ENCODE measurements around the gene TBX15.

Gene TBX15

DNA sequence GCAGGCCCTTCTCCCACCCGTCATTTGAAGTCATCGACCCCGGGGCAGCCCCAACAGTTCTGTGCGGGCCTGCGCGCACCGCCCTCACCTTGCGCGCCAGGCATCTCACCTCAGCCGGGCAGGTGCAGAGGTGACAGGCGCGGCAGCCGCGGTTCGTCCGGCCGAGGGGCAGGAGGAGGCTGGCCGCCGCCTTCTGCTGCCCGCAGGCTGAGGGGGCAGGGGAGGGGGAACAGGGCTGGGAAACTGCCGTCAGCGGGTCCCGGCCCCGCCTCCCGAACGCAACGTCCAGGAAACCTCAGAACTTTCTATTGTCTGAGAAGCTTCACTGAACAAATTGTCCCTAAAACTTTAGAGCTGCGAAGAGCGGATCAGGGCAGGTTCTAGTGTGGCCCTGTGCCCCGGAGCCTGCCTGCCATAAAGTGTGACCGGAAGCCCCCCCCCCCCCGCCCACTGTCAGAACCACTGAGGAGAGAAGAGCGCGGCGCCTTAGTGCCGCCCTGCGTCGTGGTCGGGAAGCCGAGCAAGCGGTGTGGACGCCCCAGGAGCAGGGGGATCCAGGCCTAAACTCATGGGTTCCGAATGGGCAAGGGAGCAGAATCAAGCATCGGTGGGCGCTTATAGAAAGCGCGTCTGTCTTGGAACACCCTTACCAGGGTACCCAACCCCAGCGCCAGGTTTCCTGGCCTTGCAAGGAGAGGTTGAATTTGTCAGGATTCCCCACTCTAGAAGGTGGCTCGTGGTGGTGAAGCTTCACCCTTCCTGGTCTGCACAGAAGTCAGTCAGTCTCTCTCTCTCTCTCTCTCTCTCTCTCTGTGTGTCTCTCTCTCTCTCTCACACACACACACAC lies 13.3 kb upstream of the TBX15 start:
- DNase-seq: no peak

DNA sequence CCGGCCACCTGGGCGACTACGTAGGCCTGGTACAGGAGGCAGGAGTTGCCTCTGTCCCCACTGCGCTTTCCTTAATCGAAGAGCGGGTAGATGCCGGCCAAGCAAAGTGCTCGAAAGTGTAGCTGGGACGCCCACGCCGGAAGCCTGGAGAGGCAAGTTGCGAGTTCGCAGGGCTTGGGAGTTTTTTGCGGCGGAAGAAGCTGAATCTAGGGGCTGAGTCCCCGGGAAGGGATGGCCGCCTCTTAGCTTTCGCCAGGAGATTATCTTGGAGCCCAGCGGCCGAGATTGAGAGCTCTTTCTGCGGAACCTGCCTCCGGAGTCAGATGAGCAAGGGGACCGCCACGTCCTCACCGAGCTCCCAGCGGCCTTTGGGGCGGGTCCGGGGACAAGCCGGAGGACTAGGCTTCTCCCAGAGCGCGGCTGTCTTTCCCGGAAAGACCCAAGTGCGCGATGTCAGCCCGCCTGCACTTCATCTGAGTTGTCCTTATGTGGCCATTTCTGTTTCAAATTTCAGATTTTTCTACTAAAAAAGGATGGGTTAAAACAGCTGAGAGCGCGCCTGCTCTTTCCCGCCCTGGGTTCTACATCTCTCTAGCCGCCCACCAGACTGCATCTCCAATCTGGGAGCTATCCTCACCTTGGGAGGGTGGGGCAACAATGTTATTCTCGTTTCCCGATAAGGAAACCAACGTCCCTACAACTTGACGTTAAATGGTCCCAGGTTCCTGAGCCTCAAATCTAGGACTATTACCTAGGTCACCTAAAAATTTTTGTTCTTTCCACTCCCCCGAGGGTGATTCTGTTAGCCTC lies 12.4 kb upstream of the TBX15 start:
- no peak for DNase-seq

DNA sequence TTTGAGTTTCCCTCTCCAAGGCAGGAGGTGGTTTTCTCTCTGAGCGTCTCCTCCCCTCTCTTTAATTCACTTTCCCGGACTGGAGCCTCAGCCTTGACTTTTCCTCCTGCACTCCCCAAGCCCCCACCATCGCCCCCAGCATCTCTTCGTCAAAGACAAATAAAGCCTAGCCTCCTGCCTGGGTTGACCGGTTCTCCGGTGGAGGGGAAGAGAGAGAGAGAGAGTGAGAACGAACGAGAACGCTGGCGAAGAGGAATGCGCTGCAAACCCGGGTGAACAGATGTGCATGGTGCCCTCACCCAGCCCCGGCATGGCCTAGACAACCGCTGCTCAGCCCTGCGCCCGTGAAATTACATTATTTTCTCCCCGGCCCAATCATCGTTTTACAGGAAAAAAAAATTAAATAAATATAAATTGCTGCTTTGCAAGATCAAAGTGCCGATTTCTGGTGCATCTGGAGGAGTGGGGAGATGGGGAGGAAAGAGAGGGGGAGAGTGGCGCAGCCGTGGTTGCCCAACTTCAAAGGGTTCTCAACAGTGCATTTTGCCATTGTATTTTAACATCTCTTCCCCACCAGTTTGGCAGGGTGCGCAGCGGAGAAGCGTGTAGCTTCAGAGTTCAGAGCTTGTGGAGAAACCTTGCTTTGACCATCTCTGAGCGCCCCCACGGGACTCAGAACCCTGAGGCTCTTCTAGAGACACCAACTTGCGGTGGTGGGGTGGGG lies 11.4 kb upstream of the TBX15 start:
- DNase-seq: no peak

DNA sequence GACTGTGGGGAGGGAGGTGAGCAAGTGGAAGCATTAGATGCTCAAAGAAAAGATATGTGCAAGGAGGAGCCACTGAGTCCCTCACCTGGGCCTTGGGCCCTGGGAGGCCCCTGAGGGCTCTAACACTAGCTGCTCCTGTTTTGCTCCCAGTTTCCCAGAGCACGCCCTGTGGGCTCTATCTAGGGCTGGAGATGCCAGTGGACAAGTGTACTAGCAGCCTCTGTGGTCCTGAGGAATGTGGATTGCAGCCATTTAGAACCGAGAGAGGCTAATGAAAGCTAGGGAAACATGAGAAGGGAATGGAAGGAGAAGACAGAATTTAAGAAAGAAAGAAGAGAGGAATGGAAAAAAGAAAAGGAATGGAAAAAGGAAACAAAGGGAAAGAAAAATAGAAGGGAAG lies 10.0 kb upstream of the TBX15 start:
- DNase-seq: no peak

DNA sequence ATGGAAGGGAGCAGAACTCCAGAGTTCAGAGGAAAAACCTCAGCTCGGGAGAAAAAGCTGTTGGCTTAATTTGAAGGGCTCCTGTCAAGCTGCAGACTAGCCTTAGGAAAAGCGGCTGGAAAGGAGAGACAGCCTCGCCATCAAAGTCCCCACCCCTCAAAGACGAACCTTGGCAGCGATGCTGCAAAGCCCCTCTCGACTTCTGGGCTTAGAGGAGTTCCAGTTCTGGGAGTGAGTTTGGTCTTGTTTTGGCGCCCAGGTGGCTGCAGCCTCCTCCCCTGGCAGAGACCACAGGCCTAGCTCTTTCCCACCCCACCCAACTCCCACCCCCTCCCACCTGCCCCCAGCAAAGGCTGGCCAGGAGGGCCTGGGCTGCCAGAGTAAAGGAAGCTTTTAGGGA lies 9.1 kb upstream of the TBX15 start:
- no peak for DNase-seq

DNA sequence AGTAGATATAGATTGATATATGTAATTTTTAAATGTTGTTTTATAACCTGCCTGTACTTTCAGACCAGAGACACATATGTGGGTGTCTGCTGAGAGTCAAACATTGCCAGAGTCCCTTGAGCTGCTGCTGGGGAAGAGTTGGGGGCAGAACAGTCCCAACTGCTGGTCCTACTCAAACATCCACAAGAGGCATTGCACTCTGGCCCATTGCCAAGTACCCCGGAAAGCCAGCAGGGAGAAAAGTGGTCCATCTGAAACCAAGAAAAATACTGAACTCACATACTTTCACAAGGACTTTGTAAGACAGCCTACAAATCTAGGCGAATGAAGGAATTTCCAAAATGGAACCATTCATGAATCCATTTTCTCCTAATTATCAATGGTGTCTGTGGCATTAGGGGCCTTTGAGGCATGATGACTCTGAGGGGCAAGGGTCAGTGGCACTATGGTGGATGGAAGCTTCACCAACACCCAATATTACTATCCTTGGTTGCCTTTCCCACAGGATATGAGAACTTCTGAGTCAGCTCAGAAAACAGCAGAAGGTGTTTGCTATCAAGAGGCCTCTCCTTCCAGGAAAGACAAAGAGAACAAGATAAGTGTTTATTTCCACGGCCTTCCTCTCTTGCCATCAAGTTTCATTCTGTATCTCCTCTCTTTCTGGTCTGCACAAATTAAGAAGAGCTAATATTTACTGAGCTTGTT lies 7.3 kb upstream of the TBX15 start:
- DNase-seq: no peak

DNA sequence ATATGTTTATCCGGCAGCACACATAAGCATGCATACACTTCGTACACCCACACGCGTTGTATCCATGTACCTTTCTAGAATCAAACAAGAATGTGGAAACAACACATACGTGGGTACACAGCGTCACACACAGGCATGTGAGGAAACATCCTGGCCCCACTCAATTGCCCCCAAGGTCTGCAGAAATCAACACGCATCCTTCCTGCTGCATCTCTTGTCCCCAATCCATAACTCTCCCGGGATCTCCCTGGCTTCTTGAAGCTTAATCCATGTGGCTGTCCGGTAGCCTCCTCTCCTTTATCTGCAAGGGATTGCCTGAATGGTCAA lies 5.5 kb upstream of the TBX15 start:
- no peak for DNase-seq

DNA sequence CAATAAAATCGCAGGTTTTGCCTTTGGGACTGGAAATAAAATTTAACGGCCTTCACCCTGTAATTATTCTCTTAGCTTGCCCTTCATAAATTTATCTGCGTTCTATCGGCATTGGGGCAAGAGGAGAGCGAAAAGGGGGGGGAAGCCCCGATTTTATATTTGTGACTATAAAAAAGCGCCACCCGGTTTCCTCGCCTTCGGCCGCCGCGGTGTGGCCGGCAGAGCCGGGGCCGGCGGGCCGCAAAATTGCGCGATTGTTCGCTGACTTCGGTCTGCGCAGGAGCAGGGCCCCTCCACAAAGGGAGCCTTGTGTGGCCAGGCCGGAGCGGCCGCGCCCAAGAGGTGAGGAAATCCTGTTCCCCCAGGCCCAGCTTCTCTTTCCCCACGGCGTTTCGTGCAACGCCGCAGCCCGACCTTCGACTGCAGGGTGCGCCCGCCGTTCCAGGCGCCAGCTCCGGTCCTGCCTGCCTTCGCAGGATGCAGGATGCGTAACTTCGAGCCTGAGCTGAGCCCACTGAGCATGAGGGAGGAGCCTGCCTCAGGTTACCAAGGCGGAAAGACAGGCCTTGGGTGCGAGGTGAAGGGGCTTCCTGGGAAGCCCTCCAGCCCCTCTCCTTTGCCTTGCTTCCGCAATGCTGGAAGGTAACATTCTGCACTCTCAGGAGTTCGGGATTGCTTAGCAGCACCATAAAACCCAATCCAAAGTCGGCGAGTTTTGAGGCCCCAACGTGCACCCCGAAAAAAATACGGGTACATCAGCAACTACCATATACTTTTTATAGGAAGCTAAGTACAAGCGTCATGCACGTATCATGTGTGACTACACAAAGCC lies 4.9 kb upstream of the TBX15 start:
- DNase-seq: no peak

DNA sequence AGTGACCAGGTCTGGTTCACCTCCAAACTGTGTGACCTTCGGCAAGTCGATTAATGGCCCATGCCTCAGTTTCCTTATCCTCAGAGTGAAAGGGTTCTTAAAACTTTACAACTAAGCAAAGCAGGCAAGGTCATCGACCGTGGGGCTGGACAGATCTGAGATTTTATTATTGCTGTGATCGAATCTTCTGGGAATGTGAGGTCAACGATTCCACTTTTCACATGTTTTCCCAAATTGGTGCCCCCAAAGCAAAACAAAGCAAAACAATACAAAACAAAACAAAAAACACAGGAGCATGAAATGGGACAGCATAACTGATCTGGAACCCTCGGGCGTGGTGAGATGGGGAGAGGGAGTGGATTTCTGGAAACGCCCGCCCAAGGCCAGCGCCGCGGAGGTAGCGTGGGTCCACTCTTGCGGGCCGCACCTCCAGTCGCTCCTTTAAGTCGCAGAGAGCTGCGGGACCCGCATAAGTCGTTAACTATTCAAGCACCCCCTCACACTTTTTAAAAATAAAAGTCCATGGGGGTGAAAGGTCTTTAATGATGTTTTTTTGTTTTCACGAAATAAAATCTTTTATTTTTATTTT lies 4.2 kb upstream of the TBX15 start:
- no peak for DNase-seq

DNA sequence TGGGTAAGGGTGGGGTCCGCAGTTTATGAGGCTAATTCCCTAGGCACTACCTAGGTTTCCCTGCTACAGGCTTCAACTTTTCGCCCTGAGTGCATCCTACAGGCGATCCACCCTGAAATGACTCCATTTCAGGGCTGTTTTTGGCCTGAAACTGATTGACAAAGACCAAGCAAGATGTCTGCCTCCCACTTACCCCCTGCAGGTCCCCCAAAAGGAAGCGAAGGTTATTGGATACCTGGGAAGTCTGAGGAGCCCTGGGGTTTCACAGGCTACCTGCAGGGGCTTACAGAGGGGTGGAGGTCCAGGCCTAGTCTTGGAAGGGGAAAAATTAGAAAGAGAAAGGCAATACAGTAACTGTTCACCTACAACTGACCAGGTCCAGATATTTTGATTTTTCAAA lies 3.3 kb upstream of the TBX15 start:
- DNase-seq: no peak

DNA sequence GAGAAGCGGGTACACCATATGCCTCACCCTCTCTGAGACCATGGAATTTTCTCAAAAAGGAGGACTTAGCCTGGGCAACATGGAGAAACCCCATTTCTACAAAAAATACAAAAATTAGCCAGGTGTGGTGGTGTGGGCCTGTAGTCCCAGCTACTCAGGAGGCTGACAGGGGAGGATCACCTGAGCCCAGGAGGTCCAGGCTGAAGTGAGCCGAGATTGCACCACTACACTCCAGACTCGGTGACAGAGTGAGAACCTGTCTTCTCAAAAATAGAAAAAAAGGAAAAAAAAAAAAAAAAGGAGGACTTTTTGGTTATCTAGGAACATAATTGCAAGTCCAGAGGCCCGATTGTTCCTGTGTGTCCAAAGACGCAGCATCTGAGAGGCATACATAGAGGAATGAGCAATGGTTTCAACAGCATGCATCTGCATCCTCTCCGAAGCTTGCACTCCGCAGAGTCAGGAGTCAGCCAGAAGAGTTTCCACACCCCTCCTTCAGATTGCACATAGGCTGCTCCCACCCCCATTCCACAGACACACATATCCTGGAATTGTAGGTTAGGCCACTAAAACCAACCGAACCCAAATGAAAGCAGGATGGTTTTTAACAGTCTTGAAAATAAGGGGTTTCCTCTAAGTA lies 2.5 kb upstream of the TBX15 start:
- no peak for DNase-seq

DNA sequence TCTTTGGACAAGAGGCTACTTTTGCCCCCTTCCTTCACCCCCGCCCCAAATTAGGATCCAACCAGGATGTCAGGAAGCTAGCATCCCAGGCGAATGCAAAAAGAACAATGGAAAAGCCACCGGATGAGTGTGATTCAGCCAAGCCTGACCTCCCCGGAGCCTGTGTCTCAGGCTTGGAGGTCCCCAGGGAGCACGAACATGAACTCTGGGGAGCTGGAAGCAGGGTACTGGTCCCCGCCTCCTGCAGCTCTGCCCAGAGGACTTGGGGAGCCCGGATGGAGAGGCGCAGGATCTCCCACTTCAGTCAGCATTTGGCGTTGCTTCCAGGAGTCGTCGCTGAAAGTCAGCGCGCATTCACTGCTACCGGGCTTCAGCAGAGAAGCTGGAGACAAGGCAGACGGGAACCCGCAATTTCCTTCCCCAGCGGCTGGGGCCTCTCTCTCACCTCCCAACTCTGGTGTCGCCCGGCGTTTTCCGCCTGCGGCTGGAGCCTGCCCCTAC lies 1.8 kb upstream of the TBX15 start:
- DNase-seq: no peak

DNA sequence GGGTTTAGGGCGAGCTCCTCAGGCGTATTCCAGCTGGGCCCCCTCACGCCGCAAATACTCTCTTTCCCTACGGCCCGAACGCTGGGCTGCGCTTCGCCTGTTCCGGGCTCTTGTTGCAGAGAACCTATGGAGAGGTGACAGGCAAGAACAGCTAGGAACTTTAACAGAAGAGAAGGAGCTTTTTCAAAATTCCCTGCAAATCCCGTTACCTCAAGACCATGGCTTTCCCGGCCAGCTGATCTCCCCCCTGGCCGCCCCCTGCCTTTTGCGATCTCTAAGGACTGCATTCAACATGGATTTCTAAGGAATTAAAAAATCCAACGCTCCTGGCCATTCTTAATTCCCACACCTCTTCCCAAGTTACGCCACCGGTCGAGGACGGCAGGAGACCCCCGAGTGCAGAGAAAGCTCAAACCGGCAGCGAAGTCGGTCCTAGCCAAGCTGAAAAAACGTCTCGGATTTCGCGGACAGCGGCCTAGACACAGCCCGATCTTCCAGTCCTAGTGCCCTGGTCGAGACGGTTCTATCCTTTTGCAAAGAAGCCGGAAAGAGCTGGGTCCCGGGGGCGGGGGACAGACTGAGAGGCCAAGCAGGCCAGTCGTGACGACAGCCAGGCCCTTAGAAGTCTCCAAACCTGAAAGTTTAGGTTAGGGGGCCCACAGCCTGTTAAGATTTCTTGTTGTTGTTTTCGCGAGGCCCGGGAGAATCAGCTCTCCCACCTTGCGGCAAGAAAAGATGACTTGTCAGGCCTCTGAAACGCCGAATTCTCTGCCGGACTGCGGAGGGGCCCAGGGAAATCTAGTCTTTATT lies 1.1 kb upstream of the TBX15 start:
- no peak for DNase-seq

DNA sequence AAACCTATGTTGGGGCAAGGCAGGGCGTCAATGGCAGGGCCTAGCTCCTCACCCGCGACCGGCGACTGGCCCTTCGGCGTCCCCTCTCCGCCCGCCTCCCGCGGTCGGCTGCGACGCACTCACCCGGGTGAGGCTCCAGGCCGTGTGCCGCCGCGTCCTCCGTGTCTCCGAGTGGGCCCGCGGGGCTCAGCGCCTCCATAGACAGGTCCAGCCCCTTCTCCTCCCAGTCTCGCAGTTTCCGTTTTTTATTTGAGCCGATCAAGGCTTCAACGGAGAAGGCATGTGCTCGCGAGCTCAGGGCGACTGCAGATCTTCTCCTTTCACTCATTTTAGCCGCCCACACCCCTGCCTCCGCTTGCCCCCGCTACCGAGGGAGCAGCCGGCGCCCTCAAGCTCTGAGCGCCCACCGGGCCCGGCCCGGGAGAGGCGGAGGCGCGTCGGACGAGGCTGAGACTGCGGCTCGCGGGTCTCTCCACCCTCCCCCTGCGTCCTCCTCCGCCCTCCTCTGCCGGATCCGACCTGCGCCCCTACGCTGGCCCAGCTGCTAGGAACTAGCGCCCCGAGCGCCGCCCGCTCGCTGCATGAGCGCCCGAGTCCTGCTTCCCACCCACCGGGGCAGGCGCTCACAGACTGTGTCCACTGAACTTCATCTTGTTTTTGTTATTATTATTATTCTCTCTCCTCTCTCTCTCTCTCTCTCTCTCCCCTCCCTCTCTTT lies 516 bp downstream of the TBX15 start:
- DNase-seq: no peak

DNA sequence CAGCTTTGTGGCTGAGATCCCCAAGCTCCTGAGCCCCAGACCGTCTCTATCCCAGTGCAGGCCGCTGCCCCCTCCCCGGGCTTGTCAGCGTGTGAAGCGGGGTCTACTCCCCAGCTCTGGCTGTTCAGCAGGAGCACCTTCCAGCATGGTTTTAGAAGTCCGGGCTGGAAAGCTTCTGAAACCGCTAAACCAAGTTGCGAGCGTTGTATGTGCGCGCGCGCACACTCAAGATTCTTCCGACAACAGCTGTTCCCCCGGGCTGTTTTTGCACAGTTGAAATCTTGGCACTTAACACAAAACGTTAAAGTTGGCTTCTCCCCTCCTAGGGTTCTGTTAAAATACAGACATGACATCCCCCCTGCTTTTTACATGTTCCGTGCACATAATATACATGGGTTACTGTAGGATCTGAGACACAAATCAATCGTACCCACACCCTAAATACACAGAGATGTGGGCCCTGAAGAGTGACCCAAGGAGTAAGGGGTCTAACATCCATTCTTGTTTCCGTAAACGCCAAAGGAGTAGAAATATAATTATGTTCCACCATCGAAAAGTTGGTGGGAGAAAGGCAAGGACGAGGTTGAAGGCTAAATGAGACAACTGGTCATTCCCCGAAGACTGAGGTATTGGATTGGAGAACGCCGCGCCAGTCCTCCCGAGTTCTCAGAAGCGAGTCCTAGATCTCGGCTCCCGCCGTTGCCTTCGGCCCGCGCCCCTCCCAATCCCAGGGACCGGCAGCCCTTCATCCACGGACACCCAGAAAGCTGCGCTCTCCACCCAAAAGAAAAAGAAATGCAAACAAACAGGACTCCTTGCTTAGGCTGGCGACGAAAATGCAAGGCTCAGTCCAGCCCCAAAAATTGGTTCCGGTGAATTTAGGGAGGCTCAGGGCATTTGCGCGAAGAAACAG lies 1.3 kb downstream of the TBX15 start:
- DNase-seq: no peak

DNA sequence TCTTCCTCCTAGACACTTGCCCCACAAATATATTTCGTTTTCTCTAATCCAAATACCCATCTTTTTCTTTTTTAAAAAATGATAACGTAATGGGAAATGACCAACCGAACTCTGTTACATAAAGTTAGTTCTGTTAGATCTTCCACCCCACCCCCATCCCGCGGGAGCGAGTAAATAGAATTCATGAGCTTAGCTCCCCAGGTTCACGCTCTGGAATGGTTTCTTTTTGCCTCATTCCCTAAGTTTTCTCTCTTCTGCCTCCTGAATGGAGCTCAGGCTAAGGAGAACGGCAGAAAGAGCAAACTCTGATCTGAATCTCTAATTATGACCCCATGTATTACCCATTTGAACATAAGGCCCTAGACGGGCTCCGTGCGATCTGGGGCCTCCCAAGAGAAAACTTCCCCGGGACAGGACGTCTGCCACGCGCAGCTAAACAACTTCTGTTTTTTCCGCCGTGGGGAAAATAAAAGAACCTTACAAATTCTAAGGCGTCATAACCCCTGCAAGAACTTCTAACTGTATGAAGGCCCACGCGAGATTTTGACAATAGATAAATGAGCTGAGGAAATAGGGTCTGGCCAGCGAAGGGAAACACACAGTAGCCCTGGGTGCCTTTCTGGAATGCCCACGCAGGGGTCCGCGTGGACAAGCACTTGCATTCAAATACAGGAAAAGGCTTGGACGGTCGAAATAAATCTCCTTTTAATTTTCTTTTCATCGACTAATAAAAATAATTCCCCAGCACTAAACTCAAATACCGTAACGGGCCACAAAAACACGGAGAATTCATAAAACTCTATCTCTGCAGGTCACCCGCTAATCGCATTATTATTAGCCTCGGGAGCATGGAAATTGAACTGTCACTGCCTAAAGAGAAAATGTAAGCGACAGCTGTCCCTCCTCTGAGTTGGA lies 2.2 kb downstream of the TBX15 start:
- no peak for DNase-seq

Data from DMS153 (cell line).